Astrocyte of the spinal cord (primary cell): ENCODE measurements around the gene TTLL5.

Source experiments
- DNase-seq: peaks from one replicate; pipeline ENCODE4 v3.0.0; 2011; ENCODE audit warnings: low read depth, low spot score
- H3K4me3 ChIP-seq: 2 replicates; pipeline ENCODE4 v1.5.1; 2011; ENCODE audit warnings: low read depth, mild to moderate bottlenecking, low read length, moderate library complexity
- CTCF ChIP-seq: IDR thresholded peaks from 2 replicates; pipeline ENCODE4 v1.5.1; 2012; ENCODE audit warnings: low read depth, mild to moderate bottlenecking, low read length, inconsistent platforms
- in situ Hi-C: cut with HindIII; loops from 2 replicates; pipeline ENCODE4 v1.10.0; 2017; ENCODE audit warnings: low sequenced_read_pairs

Gene TTLL5

DNA sequence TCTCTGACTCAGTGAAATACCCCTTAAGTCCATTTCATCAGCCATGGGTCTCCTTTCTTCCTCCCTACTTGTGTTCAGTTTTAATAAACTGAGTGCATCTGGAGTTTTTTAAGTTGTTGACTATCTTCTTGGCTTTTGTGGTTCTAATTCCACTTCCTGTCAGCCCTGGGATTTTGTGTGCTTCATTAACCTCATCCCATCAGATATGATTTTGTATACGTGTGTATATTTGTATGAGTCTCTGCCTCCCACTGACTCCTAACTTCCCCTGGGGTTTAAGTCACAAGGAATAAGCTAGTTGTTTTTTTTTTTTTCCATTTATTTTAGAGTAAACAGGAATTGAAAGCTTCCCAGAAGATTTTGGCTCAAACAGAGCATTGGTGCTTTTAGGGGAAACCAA, 62.7 kb downstream of the TTLL5 start:
- DNase-seq = no peak
- H3K4me3 ChIP-seq = no peak overlapping the region
- TF ChIP-seq CTCF = no peak
- in situ Hi-C loops = loop anchor here (25.0 kb wide), 1 partner anchor 114 kb away; no protein-coding TSS in a partner anchor

DNA sequence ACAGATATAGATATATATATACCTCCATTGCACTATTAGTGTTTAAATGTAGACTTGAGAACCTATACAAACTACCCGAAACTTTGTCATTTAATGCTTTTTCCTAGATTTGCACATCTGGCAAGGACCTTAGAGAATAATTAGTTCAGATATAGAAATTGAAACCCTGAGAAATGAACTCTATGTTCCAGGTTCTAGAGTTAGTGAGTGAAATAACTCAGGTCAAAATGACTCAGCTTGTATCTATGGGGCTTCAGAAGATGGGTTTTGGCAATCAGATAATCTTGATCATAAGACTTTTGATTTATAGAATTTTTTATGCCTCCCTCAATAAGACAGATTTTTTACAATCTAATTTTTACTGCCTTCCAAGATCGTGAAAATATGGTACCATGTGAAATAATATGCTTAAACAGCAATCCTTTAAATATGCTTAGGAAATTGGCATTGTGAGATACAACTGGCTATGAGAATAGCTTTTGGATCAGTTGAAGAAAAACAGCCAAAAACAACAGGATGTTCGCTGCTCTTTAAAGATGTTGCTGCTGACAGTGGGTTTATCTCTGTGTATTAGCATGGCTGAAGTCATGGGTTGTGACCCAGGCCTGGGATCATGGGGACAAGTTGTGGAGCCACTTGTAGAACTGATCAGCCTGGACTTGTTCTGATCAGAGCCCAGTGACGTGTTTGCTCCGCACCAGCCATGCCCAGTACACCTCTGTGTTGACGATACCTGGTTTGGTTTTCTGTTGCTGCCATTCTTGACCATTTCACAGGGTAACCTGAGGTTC, 63.6 kb downstream of the TTLL5 start:
- no peak overlapping the region for H3K4me3 ChIP-seq
- in situ Hi-C loops = loop anchor here (25.0 kb wide), 1 partner anchor 113 kb away; no protein-coding TSS in a partner anchor
- TF ChIP-seq CTCF = no peak
- DNase-seq = no peak

DNA sequence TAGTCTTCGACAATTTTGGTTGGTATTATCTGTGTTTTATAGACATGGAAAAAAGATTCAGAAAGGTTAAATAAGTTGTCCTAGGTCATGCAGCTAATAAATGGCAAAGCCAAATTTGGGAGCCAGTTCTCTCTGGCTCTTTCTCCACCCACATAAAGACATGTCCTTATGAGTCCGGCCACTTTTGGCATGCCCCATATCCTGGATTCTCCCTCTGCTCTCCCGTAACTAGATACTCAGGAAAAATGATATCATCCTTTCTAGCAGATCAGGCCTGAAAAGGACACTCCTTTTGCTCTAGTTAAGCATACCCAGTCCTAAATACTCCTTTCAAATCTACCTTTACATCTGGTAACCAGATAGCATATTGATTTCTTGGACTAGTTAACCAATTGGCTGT, 64.4 kb downstream of the TTLL5 start:
- no peak for DNase-seq
- H3K4me3 ChIP-seq = no peak overlapping the region
- TF ChIP-seq CTCF = no peak
- in situ Hi-C loops = no loop called here

DNA sequence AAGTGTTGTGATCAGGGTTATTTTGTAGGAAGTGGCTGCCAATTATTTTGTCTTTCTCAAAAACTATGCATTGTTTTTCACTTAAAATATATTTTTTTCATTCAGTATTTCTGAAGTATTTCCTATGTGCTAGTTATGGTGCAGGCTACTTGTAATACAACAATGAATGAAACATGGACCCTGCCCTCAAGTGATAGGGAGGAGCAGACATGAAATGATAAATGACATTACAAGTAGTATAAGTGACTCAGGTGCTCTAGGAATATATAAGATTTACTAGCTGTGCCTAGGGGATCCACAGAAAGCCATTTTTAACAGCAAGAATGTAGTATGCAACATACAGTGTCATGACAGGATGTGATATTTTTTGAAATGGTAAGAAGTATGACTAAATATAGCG, 65.3 kb downstream of the TTLL5 start:
- DNase-seq = no peak
- TF ChIP-seq CTCF = no peak
- H3K4me3 ChIP-seq = no peak overlapping the region
- in situ Hi-C loops = no loop called here

GRCh38 chr14:75727124-75727523, 66.1 kb downstream of the TTLL5 start:
- no peak overlapping the region for H3K4me3 ChIP-seq
- in situ Hi-C loops = no loop called here
- DNase-seq = no peak
- no peak for TF ChIP-seq CTCF

DNA sequence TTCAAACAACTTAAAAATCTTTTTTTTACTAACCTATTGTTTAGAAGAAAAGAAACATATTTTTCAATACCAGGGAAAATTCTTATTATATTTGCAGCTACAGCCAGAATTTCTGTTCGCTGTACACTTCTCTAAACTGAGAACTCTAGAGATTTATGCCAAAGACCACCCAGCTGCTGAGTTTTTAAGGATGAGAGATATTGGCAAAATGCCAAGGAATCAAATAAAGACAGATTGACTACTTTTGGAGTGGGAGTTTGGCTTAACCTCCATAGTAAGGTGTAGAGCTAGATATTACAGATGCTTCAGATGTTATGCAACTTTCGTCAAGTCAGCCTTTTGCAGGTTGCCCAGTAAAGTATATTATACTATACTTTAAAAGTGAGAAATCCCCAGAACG, 71.8 kb downstream of the TTLL5 start:
- no peak for DNase-seq
- H3K4me3 ChIP-seq = no peak overlapping the region
- in situ Hi-C loops = no loop called here
- TF ChIP-seq CTCF = no peak

- DNase-seq = no peak
- no peak for TF ChIP-seq CTCF
- H3K4me3 ChIP-seq = no peak overlapping the region
- in situ Hi-C loops = no loop called here
Measured at GRCh38 chr14:75734854-75735253, 73.8 kb downstream of the TTLL5 start.
